CD4-positive, alpha-beta T cell treated with Interleukin-12 subunit alpha and Interleukin-12 subunit beta, for 1 hour (primary cell): ENCODE measurements around the gene FKBP5.
"Not testable (repeated sequence)": the region's sequence is repeated elsewhere in the genome, so short reads cannot be mapped to it uniquely, and the experiment has no call there.

Experiments used
- DNase-seq: peaks from one replicate; pipeline ENCODE4 v3.0.0-alpha.2; 2020

The FKBP5 gene

GRCh38 chr6:35722121-35722761 is 33.5 kb upstream of the FKBP5 start:
- no peak for DNase-seq

- DNase-seq: peak; percentile 30
Measured at GRCh38 chr6:35719830-35720733, 31.4 kb upstream of the FKBP5 start.

GRCh38 chr6:35719404-35719829 is 30.7 kb upstream of the FKBP5 start:
- no peak for DNase-seq

- no peak for DNase-seq
Measured at GRCh38 chr6:35718911-35719381, 30.2 kb upstream of the FKBP5 start.

GRCh38 chr6:35718375-35718736 is 29.6 kb upstream of the FKBP5 start:
- no peak for DNase-seq

GRCh38 chr6:35717449-35718374 is 29.0 kb upstream of the FKBP5 start:
- DNase-seq: no peak

- DNase-seq: no peak
Measured at GRCh38 chr6:35716798-35717197, 28.1 kb upstream of the FKBP5 start.

- no peak for DNase-seq
Measured at GRCh38 chr6:35713006-35713767, 24.5 kb upstream of the FKBP5 start.

- no peak for DNase-seq
Measured at GRCh38 chr6:35711731-35712130, 23.0 kb upstream of the FKBP5 start.

- DNase-seq: no peak
Measured at GRCh38 chr6:35710241-35710847, 21.6 kb upstream of the FKBP5 start.

- no peak for DNase-seq
Measured at GRCh38 chr6:35708585-35708984, 19.9 kb upstream of the FKBP5 start.

GRCh38 chr6:35707714-35708407 is 19.1 kb upstream of the FKBP5 start:
- DNase-seq: no peak

- DNase-seq: no peak
Measured at GRCh38 chr6:35706468-35706867, 17.8 kb upstream of the FKBP5 start.

- DNase-seq: no peak
Measured at GRCh38 chr6:35703554-35703953, 14.8 kb upstream of the FKBP5 start.

GRCh38 chr6:35698858-35699257 is 10.1 kb upstream of the FKBP5 start:
- DNase-seq: no peak

GRCh38 chr6:35698430-35698829 is 9.7 kb upstream of the FKBP5 start:
- not testable (repeated sequence) for DNase-seq

GRCh38 chr6:35694462-35694861 is 5.7 kb upstream of the FKBP5 start:
- no peak for DNase-seq

- no peak for DNase-seq
Measured at GRCh38 chr6:35691027-35691824, 2.5 kb upstream of the FKBP5 start.

GRCh38 chr6:35690484-35690883 is 1.8 kb upstream of the FKBP5 start:
- no peak for DNase-seq

GRCh38 chr6:35690006-35690405 is 1.3 kb upstream of the FKBP5 start:
- DNase-seq: not testable (repeated sequence)
